HG03095 (cell line): Measurements from ENCODE around the gene FOXJ3.

Experiments
- ATAC-seq: cut with Tn5 transposase; IDR thresholded peaks from one replicate; pipeline ENCODE4 v1.9.1; 2021; ENCODE audit warnings: moderate library complexity; ENCODE audit not compliant: unreplicated experiment

The FOXJ3 gene

GRCh38 chr1:42127767-42128166, 207.3 kb downstream of the FOXJ3 start:
- ATAC-seq: no peak
